ENCODE data around the gene IL23R. TPM values are rescaled to one million over a fixed set of nuclear protein-coding genes. Genes with fewer than 3 reads are reported as not detected.

The IL23R gene
- total RNA-seq, 4 donors from 2014 or later: not detected

- no peaks in the 10 kb centered on the region for H3K4me1 ChIP-seq
- no peak for TF ChIP-seq POLR2A (IDR thresholded peaks at IDR 0.05)
- no peak for TF ChIP-seq EP300 (IDR thresholded peaks at IDR 0.05)
Measured at GRCh38 chr1:67273591-67273990, 107.3 kb downstream of the IL23R start.

GRCh38 chr1:67274623-67275325 lies 108.5 kb downstream of the IL23R start:
- WGBS, 2 donors: 69 to 71% methylated on average over 5 of the region's 5 CpGs
- TF ChIP-seq CTCF (IDR thresholded peaks at IDR 0.05): no peak
- TF ChIP-seq POLR2A (IDR thresholded peaks at IDR 0.05): no peak
- no peak for TF ChIP-seq EP300 (IDR thresholded peaks at IDR 0.05)
- no peak overlapping the region for H3K4me3 ChIP-seq
- no peaks in the 10 kb centered on the region for H3K27me3 ChIP-seq
- peaks cover 0 to 21% (median 0%) of the 10 kb centered on the region in 4 donors for H3K9me3 ChIP-seq
- H3K36me3 ChIP-seq: no peaks in the 10 kb centered on the region
- no peaks in the 10 kb centered on the region for H3K4me1 ChIP-seq
- DNase-seq (ENCODE audit: low spot score in 2 of 2): no peak
- H3K27ac ChIP-seq: no peak overlapping the region

More at GRCh38 chr1:67273591-67273990, 107.3 kb downstream of the IL23R start:
- Histone ChIP-seq H3K27me3 (no peaks in the 10 kb centered on the region), H3K9me3 (peaks cover 0 to 21% (median 0%) of the 10 kb centered on the region in 4 donors), H3K4me3 (no peak overlapping the region), H3K36me3 (no peaks in the 10 kb centered on the region), H3K27ac (no peak overlapping the region)
- 88 to 94% methylated on average over 4 of the region's 4 CpGs for WGBS, 2 donors
- DNase-seq (ENCODE audit: low spot score in 2 of 2): no peak

- Histone ChIP-seq H3K4me3 (no peak overlapping the region), H3K27me3 (no peaks in the 10 kb centered on the region), H3K27ac (no peak overlapping the region), H3K9me3 (peaks cover 0 to 6% (median 0%) of the 10 kb centered on the region in 4 donors), H3K36me3 (no peaks in the 10 kb centered on the region), H3K4me1 (no peaks in the 10 kb centered on the region)
- TF ChIP-seq EP300 (IDR thresholded peaks at IDR 0.05) (no peak), POLR2A (IDR thresholded peaks at IDR 0.05) (no peak), CTCF (IDR thresholded peaks at IDR 0.05) (no peak)
- no peak for DNase-seq (ENCODE audit: low spot score in 2 of 2)
- 45 to 51% methylated on average over 5 of the region's 5 CpGs for WGBS, 2 donors
Measured at GRCh38 chr1:67280696-67281095, 114.4 kb downstream of the IL23R start.

GRCh38 chr1:67281244-67281643 lies 115.0 kb downstream of the IL23R start:
- Histone ChIP-seq H3K4me3 (no peak overlapping the region), H3K9me3 (peaks cover 0 to under 1% (median 0%) of the 10 kb centered on the region in 4 donors), H3K27me3 (no peaks in the 10 kb centered on the region), H3K36me3 (no peaks in the 10 kb centered on the region), H3K27ac (no peak overlapping the region), H3K4me1 (no peaks in the 10 kb centered on the region)
- TF ChIP-seq EP300 (IDR thresholded peaks at IDR 0.05) (no peak), POLR2A (IDR thresholded peaks at IDR 0.05) (no peak), CTCF (IDR thresholded peaks at IDR 0.05) (no peak)
- 72 to 73% methylated on average over 3 of the region's 3 CpGs for WGBS, 2 donors
- DNase-seq (ENCODE audit: low spot score in 2 of 2): no peak

- H3K36me3 ChIP-seq: no peaks in the 10 kb centered on the region
- no peaks in the 10 kb centered on the region for H3K4me1 ChIP-seq
- DNase-seq (ENCODE audit: low spot score in 2 of 2): no peak
- no peaks in the 10 kb centered on the region for H3K9me3 ChIP-seq
- no peak overlapping the region for H3K4me3 ChIP-seq
- TF ChIP-seq EP300 (IDR thresholded peaks at IDR 0.05) (no peak), CTCF (IDR thresholded peaks at IDR 0.05) (no peak), POLR2A (IDR thresholded peaks at IDR 0.05) (no peak)
- H3K27me3 ChIP-seq: no peaks in the 10 kb centered on the region
- 86 to 90% methylated on average over 8 of the region's 8 CpGs for WGBS, 2 donors
- H3K27ac ChIP-seq: no peak overlapping the region
Measured at GRCh38 chr1:67285780-67286488, 119.7 kb downstream of the IL23R start.
